Spinal cord (tissue), 10 donors: ENCODE data around the gene NAALADL2. TPM values are rescaled to one million over a fixed set of nuclear protein-coding genes. Genes with fewer than 3 reads are reported as not detected.
"Not testable (repeated sequence)": the region's sequence is repeated elsewhere in the genome, so short reads cannot be mapped to it uniquely, and the experiment has no call there.

Experiments used
- DNase-seq, 6 donors: peaks; one replicate each; pipeline versions ENCODE4 v3.0.0 to v3.0.0-alpha.2; 2013 to 2015; ENCODE audit warnings: low spot score in 6 of 6, low read depth in 4 of 6
- H3K27ac ChIP-seq: one replicate; pipeline ENCODE4 v1.5.1; 2013; ENCODE audit warnings: low read depth, low read length, control low read depth
- H3K27me3 ChIP-seq: one replicate; pipeline ENCODE4 v1.6.1; 2013; ENCODE audit warnings: low read length; ENCODE audit not compliant: control insufficient read depth, insufficient read depth
- H3K36me3 ChIP-seq: one replicate; pipeline ENCODE4 v1.6.1; 2013; ENCODE audit warnings: low read length; ENCODE audit not compliant: control insufficient read depth, insufficient read depth
- H3K4me1 ChIP-seq: one replicate; pipeline ENCODE4 v1.6.1; 2013; ENCODE audit warnings: low read length; ENCODE audit not compliant: control insufficient read depth, insufficient read depth
- H3K4me3 ChIP-seq: one replicate; pipeline ENCODE4 v1.5.1; 2013; ENCODE audit warnings: low read depth, low read length, control low read depth
- H3K9me3 ChIP-seq: one replicate; pipeline ENCODE4 v1.6.1; 2013; ENCODE audit warnings: low read length; ENCODE audit not compliant: control insufficient read depth, insufficient read depth
- WGBS: methylation state at CpG from one replicate; pipeline ENCODE4 v1.1.5; 2013; ENCODE audit warnings: missing lambda C conversion rate; ENCODE audit not compliant: insufficient coverage; 5-methylcytosine and 5-hydroxymethylcytosine counted together
- polyA plus RNA-seq, 2 donors: library from polyadenylated mRNA; unstranded; fragments of 120-200 nt; gene quantifications; one replicate each; pipeline ENCODE4 v1.2.1, GENCODE V29; 2013; ENCODE audit not compliant: insufficient read length in 2 of 2
- total RNA-seq, 2 donors: library from RNA; depleted of rRNA in 1 of 2; stranded (reverse); fragments of 120-200 nt in 1 of 2; fragments of >200 nt in 1 of 2; gene quantifications; one replicate each; pipeline versions ENCODE4 v1.2.3 to v1.2.4, GENCODE V29; 2013 to 2014
- donor health status: healthy.

The NAALADL2 gene
- total and polyA plus RNA-seq, 4 donors, result 2.9 to 24.4 (median 11.1) TPM

- Histone ChIP-seq H3K4me1 (no peaks in the 10 kb centered on the region), H3K27me3 (no peaks in the 10 kb centered on the region), H3K27ac (no peak overlapping the region), H3K4me3 (no peak overlapping the region), H3K9me3 (no peaks in the 10 kb centered on the region), H3K36me3 (no peaks in the 10 kb centered on the region)
- no peak for DNase-seq
- no CpG with 5 or more reads among the region's 2 CpGs for WGBS
These were observed 557.5 kb downstream of the NAALADL2 start for GRCh38 chr3:175416600-175416999.

- no peak overlapping the region for H3K27ac ChIP-seq
- no peaks in the 10 kb centered on the region for H3K36me3 ChIP-seq
- no peaks in the 10 kb centered on the region for H3K27me3 ChIP-seq
- no peak for DNase-seq
- no CpG with 5 or more reads among the region's 1 CpG for WGBS
- H3K9me3 ChIP-seq, result no peaks in the 10 kb centered on the region
- H3K4me3 ChIP-seq, result no peak overlapping the region
- no peaks in the 10 kb centered on the region for H3K4me1 ChIP-seq
These were observed 558.3 kb downstream of the NAALADL2 start for GRCh38 chr3:175417426-175417825.

- no CpG with 5 or more reads among the region's 2 CpGs for WGBS
- no peaks in the 10 kb centered on the region for H3K4me1 ChIP-seq
These were observed 562.8 kb downstream of the NAALADL2 start for GRCh38 chr3:175421902-175422301.

GRCh38 chr3:175422744-175423143 is 563.6 kb downstream of the NAALADL2 start:
- no peaks in the 10 kb centered on the region for H3K27me3 ChIP-seq
- H3K36me3 ChIP-seq, result no peaks in the 10 kb centered on the region
- no peak overlapping the region for H3K4me3 ChIP-seq
- DNase-seq, result no peak
- WGBS, result no CpG with 5 or more reads among the region's 2 CpGs
- H3K4me1 ChIP-seq, result no peaks in the 10 kb centered on the region
- H3K27ac ChIP-seq, result no peak overlapping the region
- no peaks in the 10 kb centered on the region for H3K9me3 ChIP-seq

More at GRCh38 chr3:175421902-175422301, 562.8 kb downstream of the NAALADL2 start:
- Histone ChIP-seq H3K4me3 (no peak overlapping the region), H3K27ac (no peak overlapping the region), H3K27me3 (no peaks in the 10 kb centered on the region), H3K36me3 (no peaks in the 10 kb centered on the region), H3K9me3 (no peaks in the 10 kb centered on the region)
- no peak for DNase-seq

- no CpG with 5 or more reads among the region's 2 CpGs for WGBS
- H3K4me3 ChIP-seq, H3K36me3 ChIP-seq, H3K27ac ChIP-seq, H3K4me1 ChIP-seq, H3K9me3 ChIP-seq, DNase-seq, H3K27me3 ChIP-seq: not testable (repeated sequence)
These were observed 564.7 kb downstream of the NAALADL2 start for GRCh38 chr3:175423848-175424247.

- Histone ChIP-seq H3K4me3 (no peak overlapping the region), H3K27ac (no peak overlapping the region), H3K9me3 (no peaks in the 10 kb centered on the region), H3K27me3 (no peaks in the 10 kb centered on the region), H3K36me3 (no peaks in the 10 kb centered on the region), H3K4me1 (no peaks in the 10 kb centered on the region)
- DNase-seq, result no peak
- 94% methylated on average over 2 of the region's 5 CpGs for whole genome bisulfite sequencing
These were observed 567.7 kb downstream of the NAALADL2 start for GRCh38 chr3:175426805-175427204.

- Histone ChIP-seq H3K27me3 (no peaks in the 10 kb centered on the region), H3K4me1 (no peaks in the 10 kb centered on the region), H3K9me3 (no peaks in the 10 kb centered on the region), H3K4me3 (no peak overlapping the region), H3K36me3 (no peaks in the 10 kb centered on the region), H3K27ac (no peak overlapping the region)
- peak in 1 of 6 donors; percentile 63 for DNase-seq
These were observed 569.3 kb downstream of the NAALADL2 start for GRCh38 chr3:175428466-175428865.

- Histone ChIP-seq H3K4me1 (no peaks in the 10 kb centered on the region), H3K27ac (no peak overlapping the region), H3K27me3 (no peaks in the 10 kb centered on the region), H3K9me3 (no peaks in the 10 kb centered on the region), H3K4me3 (no peak overlapping the region), H3K36me3 (no peaks in the 10 kb centered on the region)
- WGBS, result 60% methylated on average over 1 of the region's 8 CpGs
- DNase-seq, result peak in 2 of 6 donors; percentile 29 to 64
These were observed 572.0 kb downstream of the NAALADL2 start for GRCh38 chr3:175430983-175431773.

GRCh38 chr3:175432376-175433025 is 573.4 kb downstream of the NAALADL2 start:
- Histone ChIP-seq H3K4me1 (no peaks in the 10 kb centered on the region), H3K4me3 (no peak overlapping the region), H3K36me3 (no peaks in the 10 kb centered on the region), H3K27ac (no peak overlapping the region), H3K27me3 (no peaks in the 10 kb centered on the region), H3K9me3 (no peaks in the 10 kb centered on the region)
- WGBS, result 50% methylated on average over 3 of the region's 4 CpGs
- peak in 2 of 6 donors; percentile 29 to 36 for DNase-seq
